K562 (cell line): Measurements from ENCODE around the gene STRN3.

Experiments
- AFF4 ChIP-seq: sonication (generic); formaldehyde crosslinking; IDR thresholded peaks from 2 replicates; pipeline ENCODE4 v1.8.0; 2023; ENCODE audit warnings: mild to moderate bottlenecking, missing genetic modification reagents
- ARNT ChIP-seq, 2 experiments: fragments of 450-650 bp; IDR thresholded peaks; 2 replicates each; pipeline ENCODE4 v1.6.1; 2016; ENCODE audit warnings: mild to moderate bottlenecking in 1 of 2
- CBFB ChIP-seq: sonication (generic); formaldehyde crosslinking; IDR thresholded peaks from 2 replicates; pipeline ENCODE4 v1.4.0; 2020; ENCODE audit warnings: mild to moderate bottlenecking, missing genetic modification reagents
- CTCF ChIP-seq, 3 experiments: IDR thresholded peaks in 2 of 3; conservative IDR thresholded peaks in 1 of 3; 2 replicates each; pipeline ENCODE4 v1.5.1; 2011 to 2012; ENCODE audit warnings: low read length in 3 of 3, mild to moderate bottlenecking in 3 of 3, control low read depth in 2 of 3, improper control_type of control experiment in 1 of 3, inconsistent platforms in 1 of 3, low read depth in 1 of 3, mixed read lengths in 1 of 3, moderate library complexity in 1 of 3; ENCODE audit not compliant: insufficient read depth in 2 of 3
- HDAC1 ChIP-seq, 2 experiments: fragments of 450-650 bp; IDR thresholded peaks; 2 replicates each; pipeline ENCODE4 v1.6.1; 2016 to 2017; ENCODE audit warnings: inconsistent platforms in 1 of 2, mild to moderate bottlenecking in 1 of 2, moderate library complexity in 1 of 2
- MAFG ChIP-seq: fragments of 450-650 bp; conservative IDR thresholded peaks from 2 replicates; pipeline ENCODE4 v1.6.1; 2016; ENCODE audit warnings: missing genetic modification characterization, missing compliant biosample characterization
- SRSF7 ChIP-seq: fragments of 200-400 bp; formaldehyde crosslinking; optimal IDR thresholded peaks from 2 replicates; pipeline ENCODE3; 2017; ENCODE audit warnings: mild to moderate bottlenecking, low read depth, low read length
- TAF1 ChIP-seq: IDR thresholded peaks from 2 replicates; pipeline ENCODE4 v1.6.1; 2011; ENCODE audit warnings: mild to moderate bottlenecking, low read length, moderate library complexity; ENCODE audit not compliant: insufficient read depth, control insufficient read depth, severe bottlenecking; ENCODE audit errors: extremely low read depth
- TAF7 ChIP-seq: fragments of 450-650 bp; IDR thresholded peaks from 2 replicates; pipeline ENCODE4 v1.6.1; 2016; ENCODE audit warnings: missing genetic modification characterization, missing compliant biosample characterization
- TEAD1 ChIP-seq, 2 experiments: fragments of 450-650 bp in 1 of 2; sonication (generic) in 1 of 2; formaldehyde crosslinking; IDR thresholded peaks; 2 replicates each; pipeline versions ENCODE4 v1.4.0 to v1.8.0; 2020 to 2022; ENCODE audit warnings: mild to moderate bottlenecking in 2 of 2, missing genetic modification reagents in 1 of 2

- no peak for TF ChIP-seq TAF1
- TF ChIP-seq CTCF (IDR thresholded peaks at IDR 0.05 in 2 of 3, conservative IDR thresholded peaks at IDR 0.05 in 1 of 3; ENCODE audit: insufficient read depth in 2 of 3, low read depth in 1 of 3, low read length in 3 of 3), result no peak
- no peak for TF ChIP-seq HDAC1 (IDR thresholded peaks at IDR 0.05)
- no peak for TF ChIP-seq TAF7 (tag)
- no peak for TF ChIP-seq TEAD1 (CRISPR knock-in tag; IDR thresholded peaks at IDR 0.05)
- TF ChIP-seq CBFB (CRISPR knock-in tag), result no peak
- TF ChIP-seq AFF4, result no peak
- no peak for TF ChIP-seq MAFG (tag)
- TF ChIP-seq SRSF7, result no peak
- no peak for TF ChIP-seq ARNT (IDR thresholded peaks at IDR 0.05)
Measured at GRCh38 chr14:30958555-30959407, 67.4 kb downstream of the STRN3 start.
